ENCODE measurements around the gene UFC1. TPM values are rescaled to one million over a fixed set of nuclear protein-coding genes. Genes with fewer than 3 reads are reported as not detected.

Gene UFC1
- polyA plus RNA-seq, 1 donor from 2014 or later: 104 TPM

DNA sequence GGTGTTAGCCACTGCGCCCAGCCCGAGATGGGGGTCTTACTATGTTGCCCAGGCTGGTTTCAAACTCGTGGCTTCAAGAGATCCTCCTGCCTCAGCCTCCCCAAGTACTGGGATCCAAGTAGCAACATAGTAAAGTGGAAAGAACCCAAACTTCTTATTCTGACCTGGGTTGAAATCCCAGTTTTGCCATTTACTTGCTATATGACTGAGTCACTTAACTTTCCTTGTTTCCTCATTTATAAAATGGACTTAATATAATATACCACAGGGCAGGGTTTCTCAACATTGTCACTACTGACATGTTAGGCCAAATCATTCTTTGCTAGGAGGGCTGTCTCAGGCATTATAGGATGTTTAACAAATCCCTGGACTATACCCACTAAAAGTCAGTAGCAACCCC, 42.7 kb upstream of the UFC1 start:
- Histone ChIP-seq H3F3A (ENCODE audit: insufficient read depth, low read length, poor library complexity, severe bottlenecking) (no peaks in the 10 kb centered on the region), H4K20me1 (ENCODE audit: insufficient read depth) (no peaks in the 10 kb centered on the region)

DNA sequence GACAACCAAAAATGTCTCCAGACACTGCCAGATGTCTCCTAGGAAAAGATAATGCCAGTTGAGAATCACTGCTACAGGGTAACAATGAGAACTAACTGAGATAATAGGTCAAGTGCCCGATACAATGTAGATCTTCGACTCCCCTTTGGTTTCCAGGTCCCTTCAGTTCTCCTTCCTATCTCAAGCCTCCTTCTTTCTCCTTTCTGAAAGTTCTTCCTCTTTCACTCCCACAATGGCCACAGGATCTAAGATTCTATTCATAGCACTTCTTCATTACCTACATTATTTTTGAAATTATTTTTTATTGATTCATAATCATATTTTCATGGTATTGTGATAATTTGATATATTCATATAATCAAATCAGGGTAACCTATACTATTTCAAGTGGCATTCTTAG, 42.3 kb upstream of the UFC1 start:
- no peak overlapping the region for H3K9ac ChIP-seq (ENCODE audit: low read length)
- H4K20me1 ChIP-seq (ENCODE audit: insufficient read depth): no peaks in the 10 kb centered on the region
- H3K79me2 ChIP-seq (replicated peaks; ENCODE audit: insufficient read depth, low read length): peaks cover 47% of the 10 kb centered on the region
- H3K36me3 ChIP-seq (ENCODE audit: insufficient read depth, low read length): no peaks in the 10 kb centered on the region
- no peak overlapping the region for H3K4me2 ChIP-seq (ENCODE audit: low read length)
- H3F3A ChIP-seq (ENCODE audit: insufficient read depth, low read length, poor library complexity, severe bottlenecking): no peaks in the 10 kb centered on the region
- TF ChIP-seq EP300 (conservative IDR thresholded peaks at IDR 0.05; ENCODE audit: poor library complexity, severe bottlenecking): no peak
- TF ChIP-seq TAF1 (IDR thresholded peaks at IDR 0.05; ENCODE audit: low read depth): no peak
- TF ChIP-seq, protein P1, sequence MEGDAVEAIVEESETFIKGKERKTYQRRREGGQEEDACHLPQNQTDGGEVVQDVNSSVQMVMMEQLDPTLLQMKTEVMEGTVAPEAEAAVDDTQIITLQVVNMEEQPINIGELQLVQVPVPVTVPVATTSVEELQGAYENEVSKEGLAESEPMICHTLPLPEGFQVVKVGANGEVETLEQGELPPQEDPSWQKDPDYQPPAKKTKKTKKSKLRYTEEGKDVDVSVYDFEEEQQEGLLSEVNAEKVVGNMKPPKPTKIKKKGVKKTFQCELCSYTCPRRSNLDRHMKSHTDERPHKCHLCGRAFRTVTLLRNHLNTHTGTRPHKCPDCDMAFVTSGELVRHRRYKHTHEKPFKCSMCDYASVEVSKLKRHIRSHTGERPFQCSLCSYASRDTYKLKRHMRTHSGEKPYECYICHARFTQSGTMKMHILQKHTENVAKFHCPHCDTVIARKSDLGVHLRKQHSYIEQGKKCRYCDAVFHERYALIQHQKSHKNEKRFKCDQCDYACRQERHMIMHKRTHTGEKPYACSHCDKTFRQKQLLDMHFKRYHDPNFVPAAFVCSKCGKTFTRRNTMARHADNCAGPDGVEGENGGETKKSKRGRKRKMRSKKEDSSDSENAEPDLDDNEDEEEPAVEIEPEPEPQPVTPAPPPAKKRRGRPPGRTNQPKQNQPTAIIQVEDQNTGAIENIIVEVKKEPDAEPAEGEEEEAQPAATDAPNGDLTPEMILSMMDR (IDR thresholded peaks at IDR 0.05; ENCODE audit: poor library complexity, severe bottlenecking): no peak
- TF ChIP-seq RAD21 (conservative IDR thresholded peaks at IDR 0.05): no peak
- TF ChIP-seq, protein P2, sequence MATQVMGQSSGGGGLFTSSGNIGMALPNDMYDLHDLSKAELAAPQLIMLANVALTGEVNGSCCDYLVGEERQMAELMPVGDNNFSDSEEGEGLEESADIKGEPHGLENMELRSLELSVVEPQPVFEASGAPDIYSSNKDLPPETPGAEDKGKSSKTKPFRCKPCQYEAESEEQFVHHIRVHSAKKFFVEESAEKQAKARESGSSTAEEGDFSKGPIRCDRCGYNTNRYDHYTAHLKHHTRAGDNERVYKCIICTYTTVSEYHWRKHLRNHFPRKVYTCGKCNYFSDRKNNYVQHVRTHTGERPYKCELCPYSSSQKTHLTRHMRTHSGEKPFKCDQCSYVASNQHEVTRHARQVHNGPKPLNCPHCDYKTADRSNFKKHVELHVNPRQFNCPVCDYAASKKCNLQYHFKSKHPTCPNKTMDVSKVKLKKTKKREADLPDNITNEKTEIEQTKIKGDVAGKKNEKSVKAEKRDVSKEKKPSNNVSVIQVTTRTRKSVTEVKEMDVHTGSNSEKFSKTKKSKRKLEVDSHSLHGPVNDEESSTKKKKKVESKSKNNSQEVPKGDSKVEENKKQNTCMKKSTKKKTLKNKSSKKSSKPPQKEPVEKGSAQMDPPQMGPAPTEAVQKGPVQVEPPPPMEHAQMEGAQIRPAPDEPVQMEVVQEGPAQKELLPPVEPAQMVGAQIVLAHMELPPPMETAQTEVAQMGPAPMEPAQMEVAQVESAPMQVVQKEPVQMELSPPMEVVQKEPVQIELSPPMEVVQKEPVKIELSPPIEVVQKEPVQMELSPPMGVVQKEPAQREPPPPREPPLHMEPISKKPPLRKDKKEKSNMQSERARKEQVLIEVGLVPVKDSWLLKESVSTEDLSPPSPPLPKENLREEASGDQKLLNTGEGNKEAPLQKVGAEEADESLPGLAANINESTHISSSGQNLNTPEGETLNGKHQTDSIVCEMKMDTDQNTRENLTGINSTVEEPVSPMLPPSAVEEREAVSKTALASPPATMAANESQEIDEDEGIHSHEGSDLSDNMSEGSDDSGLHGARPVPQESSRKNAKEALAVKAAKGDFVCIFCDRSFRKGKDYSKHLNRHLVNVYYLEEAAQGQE (IDR thresholded peaks at IDR 0.05; ENCODE audit: borderline replicate concordance): no peak
- TF ChIP-seq SMC3 (conservative IDR thresholded peaks at IDR 0.05; ENCODE audit: poor library complexity): no peak
- TF ChIP-seq POLR2AphosphoS5 (IDR thresholded peaks at IDR 0.05): no peak
- TF ChIP-seq MXI1 (conservative IDR thresholded peaks at IDR 0.05; ENCODE audit: poor library complexity, severe bottlenecking): no peak
- TF ChIP-seq EZH2 (IDR thresholded peaks at IDR 0.05; ENCODE audit: borderline replicate concordance, insufficient read depth, low read length, poor library complexity, severe bottlenecking): no peak
- no peak overlapping the region for H3K4me3 ChIP-seq (ENCODE audit: low read length)
- no peaks in the 10 kb centered on the region for H3K27me3 ChIP-seq (ENCODE audit: insufficient read depth, low read depth, low read length)
- H3K9me3 ChIP-seq (ENCODE audit: low read length): no peaks in the 10 kb centered on the region
- no peaks in the 10 kb centered on the region for H3K9me2 ChIP-seq (ENCODE audit: insufficient read depth, low read length)
- no peak overlapping the region for H2AFZ ChIP-seq (ENCODE audit: low read depth, low read length)
- no peak overlapping the region for H3K27ac ChIP-seq (ENCODE audit: low read length)

More for the DNA sequence above, 42.7 kb upstream of the UFC1 start:
- H3K4me3 ChIP-seq (ENCODE audit: low read length): no peak overlapping the region
- H3K79me2 ChIP-seq (replicated peaks; ENCODE audit: insufficient read depth, low read length): peaks cover 42% of the 10 kb centered on the region
- H3K4me2 ChIP-seq (ENCODE audit: low read length): no peak overlapping the region
- no peak for TF ChIP-seq TAF1 (IDR thresholded peaks at IDR 0.05; ENCODE audit: low read depth)
- no peak for TF ChIP-seq MXI1 (conservative IDR thresholded peaks at IDR 0.05; ENCODE audit: poor library complexity, severe bottlenecking)
- TF ChIP-seq SMC3 (conservative IDR thresholded peaks at IDR 0.05; ENCODE audit: poor library complexity): no peak
- TF ChIP-seq EZH2 (IDR thresholded peaks at IDR 0.05; ENCODE audit: borderline replicate concordance, insufficient read depth, low read length, poor library complexity, severe bottlenecking): no peak
- TF ChIP-seq, protein P1 (IDR thresholded peaks at IDR 0.05; ENCODE audit: poor library complexity, severe bottlenecking): no peak
- no peak for TF ChIP-seq EP300 (conservative IDR thresholded peaks at IDR 0.05; ENCODE audit: poor library complexity, severe bottlenecking)
- TF ChIP-seq POLR2AphosphoS5 (IDR thresholded peaks at IDR 0.05): no peak
- TF ChIP-seq, protein P2 (IDR thresholded peaks at IDR 0.05; ENCODE audit: borderline replicate concordance): no peak
- TF ChIP-seq RAD21 (conservative IDR thresholded peaks at IDR 0.05): no peak
- no peaks in the 10 kb centered on the region for H3K36me3 ChIP-seq (ENCODE audit: insufficient read depth, low read length)
- no peaks in the 10 kb centered on the region for H3K9me2 ChIP-seq (ENCODE audit: insufficient read depth, low read length)
- no peak overlapping the region for H3K27ac ChIP-seq (ENCODE audit: low read length)
- H3K27me3 ChIP-seq (ENCODE audit: insufficient read depth, low read depth, low read length): no peaks in the 10 kb centered on the region
- H2AFZ ChIP-seq (ENCODE audit: low read depth, low read length): no peak overlapping the region
- H3K9ac ChIP-seq (ENCODE audit: low read length): no peak overlapping the region
- H3K9me3 ChIP-seq (ENCODE audit: low read length): no peaks in the 10 kb centered on the region
